Smooth muscle cell (in vitro differentiated cells): ENCODE data around the gene ARNT2. TPM values are rescaled to one million over a fixed set of nuclear protein-coding genes. Genes with fewer than 3 reads are reported as not detected.

ENCODE experiments used
- DNase-seq: peaks from one replicate; lab custom pipeline; 2025; ENCODE audit not compliant: unreplicated experiment; lab: John Stamatoyannopoulos, UW
- H2AFZ ChIP-seq: fragments of 200-600 bp; sonication (generic); 2 replicates; pipeline ENCODE4 v1.6.0; 2016; ENCODE audit warnings: antibody characterized with exemption, low read depth, mild to moderate bottlenecking
- H3F3A ChIP-seq: fragments of 200-600 bp; sonication (generic); 2 replicates; pipeline ENCODE4 v1.6.0; 2017; ENCODE audit warnings: antibody characterized with exemption, low read depth
- H3K27ac ChIP-seq: fragments of 200-600 bp; sonication (generic); 2 replicates; pipeline ENCODE4 v1.5.1; 2016; ENCODE audit warnings: low read depth, mild to moderate bottlenecking
- H3K27me3 ChIP-seq: fragments of 200-600 bp; sonication (generic); 2 replicates; pipeline ENCODE4 v1.6.1; 2016; ENCODE audit warnings: low read depth, mild to moderate bottlenecking
- H3K36me3 ChIP-seq: fragments of 200-600 bp; sonication (generic); 2 replicates; pipeline ENCODE4 v1.5.1; 2016; ENCODE audit warnings: low read depth
- H3K4me1 ChIP-seq: fragments of 200-600 bp; sonication (generic); 2 replicates; pipeline ENCODE4 v1.5.1; 2016; ENCODE audit warnings: low read depth
- H3K4me2 ChIP-seq: fragments of 200-600 bp; sonication (generic); 2 replicates; pipeline ENCODE4 v1.6.0; 2016; ENCODE audit warnings: mild to moderate bottlenecking
- H3K4me3 ChIP-seq: fragments of 200-600 bp; sonication (generic); 2 replicates; pipeline ENCODE4 v1.5.1; 2016; ENCODE audit warnings: mild to moderate bottlenecking
- H3K79me2 ChIP-seq: fragments of 200-600 bp; sonication (generic); 2 replicates; pipeline ENCODE4 v1.6.0; 2016; ENCODE audit warnings: low read depth, mild to moderate bottlenecking
- H3K9ac ChIP-seq: fragments of 200-600 bp; sonication (generic); 2 replicates; pipeline ENCODE4 v1.6.0; 2016; ENCODE audit warnings: low read depth
- H3K9me3 ChIP-seq: fragments of 200-600 bp; sonication (generic); replicated peaks from 2 replicates; pipeline ENCODE4 v1.5.1; 2016; ENCODE audit warnings: low read depth
- H4K20me1 ChIP-seq: fragments of 200-600 bp; sonication (generic); 2 replicates; pipeline ENCODE4 v1.6.0; 2016; ENCODE audit warnings: low read depth
- CTCF ChIP-seq: fragments of 200-600 bp; sonication (generic); IDR thresholded peaks from 2 replicates; pipeline ENCODE4 v1.5.1; 2017; ENCODE audit warnings: borderline replicate concordance, mild to moderate bottlenecking, antibody characterized with exemption; ENCODE audit not compliant: insufficient read depth, poor library complexity, severe bottlenecking
- WGBS: methylation state at CpG from one replicate; pipeline ENCODE4 v1.1.7; 2016; ENCODE audit warnings: low lambda C conversion rate; 5-methylcytosine and 5-hydroxymethylcytosine counted together
- polyA plus RNA-seq: library from polyadenylated mRNA; unstranded; fragments of >200 nt; fragmentation: Nextera tagmentation; extraction: Ambion mirVana; gene quantifications from 2 replicates; pipeline ENCODE4 v1.2.1, GENCODE V29; 2016
- total RNA-seq: library from RNA; depleted of rRNA; stranded (reverse); fragments of >200 nt; gene quantifications from 2 replicates; pipeline ENCODE4 v1.2.3, GENCODE V29; 2014

The ARNT2 gene
- total and polyA plus RNA-seq, 2 experiments from 2014 or later, result 0.55 to 2.8 TPM

GRCh38 chr15:80380154-80380553, 24.0 kb upstream of the ARNT2 start:
- H2AFZ ChIP-seq, result no peak overlapping the region
- no peaks in the 10 kb centered on the region for H3K9me3 ChIP-seq
- H3F3A ChIP-seq, result no peaks in the 10 kb centered on the region
- no peaks in the 10 kb centered on the region for H3K36me3 ChIP-seq
- no peak for DNase-seq
- no peak for TF ChIP-seq CTCF
- H3K79me2 ChIP-seq, result no peaks in the 10 kb centered on the region
- no peak overlapping the region for H3K4me3 ChIP-seq
- WGBS, result 87% methylated on average over 3 of the region's 3 CpGs
- no peak overlapping the region for H3K4me2 ChIP-seq
- peaks cover 51% of the 10 kb centered on the region for H3K27me3 ChIP-seq
- no peak overlapping the region for H3K27ac ChIP-seq
- H3K9ac ChIP-seq, result no peak overlapping the region
- H4K20me1 ChIP-seq, result no peaks in the 10 kb centered on the region
- H3K4me1 ChIP-seq, result no peaks in the 10 kb centered on the region

GRCh38 chr15:80382285-80382684, 21.9 kb upstream of the ARNT2 start:
- no peaks in the 10 kb centered on the region for H3K4me1 ChIP-seq
- no peak for DNase-seq
- H3K9me3 ChIP-seq, result no peaks in the 10 kb centered on the region
- no peak overlapping the region for H3K27ac ChIP-seq
- H3K27me3 ChIP-seq, result peaks cover 31% of the 10 kb centered on the region
- no peaks in the 10 kb centered on the region for H4K20me1 ChIP-seq
- no peaks in the 10 kb centered on the region for H3F3A ChIP-seq
- no peak for TF ChIP-seq CTCF
- WGBS, result 89% methylated on average over 3 of the region's 3 CpGs
- no peaks in the 10 kb centered on the region for H3K79me2 ChIP-seq
- no peak overlapping the region for H2AFZ ChIP-seq
- H3K9ac ChIP-seq, result no peak overlapping the region
- no peaks in the 10 kb centered on the region for H3K36me3 ChIP-seq
- no peak overlapping the region for H3K4me2 ChIP-seq
- H3K4me3 ChIP-seq, result no peak overlapping the region

- Histone ChIP-seq H3K9ac (no peak overlapping the region), H3K27me3 (peaks cover 11% of the 10 kb centered on the region), H3K4me3 (no peak overlapping the region), H2AFZ (no peak overlapping the region), H3K36me3 (no peaks in the 10 kb centered on the region), H3K27ac (no peak overlapping the region), H3F3A (no peaks in the 10 kb centered on the region), H3K79me2 (no peaks in the 10 kb centered on the region), H3K9me3 (no peaks in the 10 kb centered on the region), H3K4me2 (no peak overlapping the region), H3K4me1 (no peaks in the 10 kb centered on the region), H4K20me1 (no peaks in the 10 kb centered on the region)
- DNase-seq, result no peak
- no peak for TF ChIP-seq CTCF
- WGBS, result 92% methylated on average over 3 of the region's 3 CpGs
These were observed 19.8 kb upstream of the ARNT2 start for GRCh38 chr15:80384432-80384831.

- Histone ChIP-seq H2AFZ (no peak overlapping the region), H3F3A (no peaks in the 10 kb centered on the region), H3K79me2 (no peaks in the 10 kb centered on the region), H3K9ac (no peak overlapping the region), H3K27me3 (no peaks in the 10 kb centered on the region), H3K4me3 (no peak overlapping the region), H3K9me3 (no peaks in the 10 kb centered on the region), H3K27ac (no peak overlapping the region), H3K36me3 (no peaks in the 10 kb centered on the region), H3K4me2 (no peak overlapping the region), H3K4me1 (no peaks in the 10 kb centered on the region), H4K20me1 (no peaks in the 10 kb centered on the region)
- WGBS, result 97% methylated on average over 1 of the region's 1 CpG
- TF ChIP-seq CTCF, result no peak
- DNase-seq, result no peak
These were observed 18.0 kb upstream of the ARNT2 start for GRCh38 chr15:80386151-80386550.
